HPDE6-E6E7 (cell line): ENCODE data around the gene SLC3A2.

Experiments
- DNase-seq: peaks from one replicate; pipeline ENCODE4 v3.0.0; 2011; ENCODE audit warnings: missing footprints; ENCODE audit errors: extremely low spot score

Gene SLC3A2

GRCh38 chr11:62880231-62880802, 379 bp upstream of the SLC3A2 start:
- DNase-seq, result no peak

- peak; percentile 90 for DNase-seq
These were observed 1.1 kb downstream of the SLC3A2 start for GRCh38 chr11:62881579-62882430.

GRCh38 chr11:62882431-62882749, 1.7 kb downstream of the SLC3A2 start:
- DNase-seq, result no peak

- no peak for DNase-seq
These were observed 2.2 kb downstream of the SLC3A2 start for GRCh38 chr11:62882788-62883501.

- DNase-seq, result no peak
These were observed 3.0 kb downstream of the SLC3A2 start for GRCh38 chr11:62883673-62884072.

GRCh38 chr11:62885137-62885750, 4.5 kb downstream of the SLC3A2 start:
- DNase-seq, result no peak

GRCh38 chr11:62888406-62888805, 7.7 kb downstream of the SLC3A2 start:
- no peak for DNase-seq

GRCh38 chr11:62889126-62889483, 8.4 kb downstream of the SLC3A2 start:
- DNase-seq, result no peak

GRCh38 chr11:62889484-62890437, 9.1 kb downstream of the SLC3A2 start:
- DNase-seq, result no peak

GRCh38 chr11:62892077-62892922, 11.6 kb downstream of the SLC3A2 start:
- no peak for DNase-seq

GRCh38 chr11:62895501-62895900, 14.8 kb downstream of the SLC3A2 start:
- no peak for DNase-seq

GRCh38 chr11:62896049-62896448, 15.4 kb downstream of the SLC3A2 start:
- no peak for DNase-seq

- no peak for DNase-seq
These were observed 16.6 kb downstream of the SLC3A2 start for GRCh38 chr11:62897311-62897710.

- DNase-seq, result no peak
These were observed 17.3 kb downstream of the SLC3A2 start for GRCh38 chr11:62898027-62898426.

GRCh38 chr11:62902932-62903331, 22.2 kb downstream of the SLC3A2 start:
- DNase-seq, result no peak

- DNase-seq, result no peak
These were observed 24.6 kb downstream of the SLC3A2 start for GRCh38 chr11:62905296-62905695.

GRCh38 chr11:62905927-62906531, 25.3 kb downstream of the SLC3A2 start:
- DNase-seq, result peak; percentile 76

- no peak for DNase-seq
These were observed 27.9 kb downstream of the SLC3A2 start for GRCh38 chr11:62908468-62909072.

- peak; percentile 53 for DNase-seq
These were observed 28.6 kb downstream of the SLC3A2 start for GRCh38 chr11:62909107-62909894.
